Testis (tissue), 3 donors: ENCODE measurements around the gene FAM240B. TPM values are rescaled to one million over a fixed set of nuclear protein-coding genes. Genes with fewer than 3 reads are reported as not detected.

ENCODE experiments used
- DNase-seq: peaks from one replicate; pipeline ENCODE4 v3.0.0-alpha.2; 2019
- H3K27ac ChIP-seq, 2 donors: fragments of 200-600 bp; sonication (generic); one replicate each; pipeline ENCODE4 v1.5.1; 2019
- H3K27me3 ChIP-seq: fragments of 200-600 bp; sonication (generic); one replicate; pipeline ENCODE4 v1.5.1; 2019
- H3K36me3 ChIP-seq: fragments of 200-600 bp; sonication (generic); one replicate; pipeline ENCODE4 v1.5.1; 2017; ENCODE audit warnings: low read depth; ENCODE audit errors: missing control alignments
- H3K4me1 ChIP-seq: fragments of 200-600 bp; sonication (generic); one replicate; pipeline ENCODE4 v1.5.1; 2019
- H3K4me3 ChIP-seq, 2 donors: fragments of 200-600 bp; sonication (generic); one replicate each; pipeline ENCODE4 v1.5.1; 2017 to 2019
- H3K9me3 ChIP-seq: fragments of 200-600 bp; sonication (generic); one replicate; pipeline ENCODE4 v1.5.1; 2017
- CTCF ChIP-seq, 3 experiments: fragments of 450-650 bp in 2 of 3; fragments of 200-600 bp in 1 of 3; sonication (generic) in 1 of 3; IDR thresholded peaks; one replicate each; pipeline ENCODE4 v1.5.1; 2016 to 2019; ENCODE audit warnings: antibody characterized with exemption in 3 of 3, mild to moderate bottlenecking in 2 of 3, moderate library complexity in 1 of 3
- POLR2A ChIP-seq: fragments of 450-650 bp; IDR thresholded peaks from one replicate; pipeline ENCODE4 v1.6.1; 2017; ENCODE audit warnings: antibody characterized with exemption, mild to moderate bottlenecking, moderate library complexity
- WGBS, 2 donors: methylation state at CpG; one replicate each; pipeline ENCODE4 v1.1.5; 2018; 5-methylcytosine and 5-hydroxymethylcytosine counted together
- intact Hi-C: fragments of 100-400 bp; cut with DNase I; formaldehyde crosslinking; loops from one replicate; pipeline ENCODE4 v1.15.1; 2023; ENCODE audit warnings: low total_unique reads
- polyA plus RNA-seq: library from polyadenylated mRNA; stranded (reverse); fragments of 350-450 nt; fragmentation: Illumina TruSeq; extraction: RNeasy Lipid Tissue Mini Kit (QIAGEN cat#74804); gene quantifications from one replicate; pipeline ENCODE4 v1.2.3, GENCODE V29; 2014; ENCODE audit warnings: low read depth, low replicate concordance; ENCODE audit not compliant: insufficient read depth
- total RNA-seq, 2 donors: library from RNA; depleted of rRNA; stranded (reverse); fragments of >200 nt; gene quantifications; one replicate each; pipeline ENCODE4 v1.2.3, GENCODE V29; 2016

FAM240B gene
- total and polyA plus RNA-seq, 3 donors from 2014 or later: 0.81 to 1.3 TPM; not detected in 1

- no peak overlapping the region for H3K4me3 ChIP-seq
- TF ChIP-seq POLR2A (no peak), CTCF (IDR thresholded peaks at IDR 0.05) (no peak)
- H3K27me3 ChIP-seq: no peaks in the 10 kb centered on the region
- 80 to 84% methylated on average over 8 of the region's 8 CpGs for WGBS, 2 donors
- H3K36me3 ChIP-seq: no peaks in the 10 kb centered on the region
- no peaks in the 10 kb centered on the region for H3K9me3 ChIP-seq
- no peak overlapping the region for H3K27ac ChIP-seq
- no peak for DNase-seq
- intact Hi-C loops: no loop called here
- H3K4me1 ChIP-seq: peaks cover 18% of the 10 kb centered on the region
These were observed 36.6 kb downstream of the FAM240B start for GRCh38 chr9:38683336-38683735.

- intact Hi-C loops: no loop called here
- 70 to 85% methylated on average over 3 of the region's 3 CpGs for WGBS, 2 donors
- H3K27ac ChIP-seq: no peak overlapping the region
- H3K9me3 ChIP-seq: no peaks in the 10 kb centered on the region
- no peak for TF ChIP-seq POLR2A
- TF ChIP-seq CTCF (IDR thresholded peaks at IDR 0.05): no peak
- no peaks in the 10 kb centered on the region for H3K36me3 ChIP-seq
- peaks cover 18% of the 10 kb centered on the region for H3K4me1 ChIP-seq
- DNase-seq: no peak
- no peak overlapping the region for H3K4me3 ChIP-seq
- no peaks in the 10 kb centered on the region for H3K27me3 ChIP-seq
These were observed 37.2 kb downstream of the FAM240B start for GRCh38 chr9:38682713-38683112.

- WGBS, 2 donors: 65 to 66% methylated on average over 4 of the region's 4 CpGs
- no peaks in the 10 kb centered on the region for H3K27me3 ChIP-seq
- H3K9me3 ChIP-seq: no peaks in the 10 kb centered on the region
- no peak overlapping the region for H3K4me3 ChIP-seq
- H3K36me3 ChIP-seq: no peaks in the 10 kb centered on the region
- no peak for DNase-seq
- no peak for TF ChIP-seq CTCF (IDR thresholded peaks at IDR 0.05)
- no peak for TF ChIP-seq POLR2A
- intact Hi-C loops: no loop called here
- no peak overlapping the region for H3K27ac ChIP-seq
- peaks cover 11% of the 10 kb centered on the region for H3K4me1 ChIP-seq
These were observed 38.1 kb downstream of the FAM240B start for GRCh38 chr9:38681747-38682227.

GRCh38 chr9:38680837-38681445, 39.0 kb downstream of the FAM240B start:
- TF ChIP-seq CTCF (IDR thresholded peaks at IDR 0.05) (no peak), POLR2A (no peak)
- H3K36me3 ChIP-seq: no peaks in the 10 kb centered on the region
- H3K4me1 ChIP-seq: peaks cover 6% of the 10 kb centered on the region
- no peaks in the 10 kb centered on the region for H3K9me3 ChIP-seq
- H3K27ac ChIP-seq: no peak overlapping the region
- H3K27me3 ChIP-seq: no peaks in the 10 kb centered on the region
- intact Hi-C loops: no loop called here
- DNase-seq: no peak
- no peak overlapping the region for H3K4me3 ChIP-seq
- WGBS, 2 donors: 85 to 88% methylated on average over 13 to 14 of the region's 14 CpGs
